Large intestine (tissue), 3 donors: ENCODE data around the gene RIN2. TPM values are rescaled to one million over a fixed set of nuclear protein-coding genes. Genes with fewer than 3 reads are reported as not detected.

Source experiments
- DNase-seq, 2 donors: peaks; one replicate each; pipeline versions ENCODE4 v3.0.0 to v3.0.0-alpha.2; 2013
- H3K27ac ChIP-seq: one replicate; pipeline ENCODE4 v1.5.1; 2013; ENCODE audit warnings: low read length
- H3K27me3 ChIP-seq: 2 replicates; pipeline ENCODE4 v1.6.1; 2013; ENCODE audit warnings: low read length; ENCODE audit not compliant: control insufficient read depth, insufficient read depth
- H3K36me3 ChIP-seq: 2 replicates; pipeline ENCODE4 v1.6.1; 2013; ENCODE audit warnings: low read length; ENCODE audit not compliant: control insufficient read depth, insufficient read depth
- H3K4me1 ChIP-seq: one replicate; pipeline ENCODE4 v1.6.1; 2013; ENCODE audit warnings: low read length; ENCODE audit not compliant: control insufficient read depth, insufficient read depth
- H3K4me3 ChIP-seq: one replicate; pipeline ENCODE4 v1.5.1; 2013; ENCODE audit warnings: low read length
- H3K9me3 ChIP-seq: one replicate; pipeline ENCODE4 v1.6.1; 2013; ENCODE audit warnings: mild to moderate bottlenecking, low read depth, low read length, moderate library complexity; ENCODE audit not compliant: control insufficient read depth
- WGBS: methylation state at CpG from one replicate; pipeline ENCODE4 v1.1.5; 2013; ENCODE audit warnings: low lambda C conversion rate; ENCODE audit not compliant: insufficient coverage; 5-methylcytosine and 5-hydroxymethylcytosine counted together
- polyA plus RNA-seq: library from polyadenylated mRNA; unstranded; fragments of 120-200 nt; gene quantifications from one replicate; pipeline ENCODE4 v1.2.1, GENCODE V29; 2013

Gene RIN2
- polyA plus RNA-seq, 1 donor = 20.3 TPM

- WGBS = 100% methylated on average over 1 of the region's 4 CpGs
These were observed 15.4 kb downstream of the RIN2 start for GRCh38 chr20:19773471-19773870.

GRCh38 chr20:19774135-19774933, 16.3 kb downstream of the RIN2 start:
- H3K9me3 ChIP-seq = no peaks in the 10 kb centered on the region
- no peaks in the 10 kb centered on the region for H3K36me3 ChIP-seq
- WGBS = 100% methylated on average over 1 of the region's 4 CpGs
- H3K4me3 ChIP-seq = no peak overlapping the region
- H3K27ac ChIP-seq = peak overlapping the region; percentile 41
- peaks cover 17% of the 10 kb centered on the region for H3K4me1 ChIP-seq
- peak; percentile 49 to 79 for DNase-seq
- H3K27me3 ChIP-seq = no peaks in the 10 kb centered on the region

More at GRCh38 chr20:19773471-19773870, 15.4 kb downstream of the RIN2 start:
- Histone ChIP-seq H3K27me3 (no peaks in the 10 kb centered on the region), H3K36me3 (no peaks in the 10 kb centered on the region), H3K4me3 (no peak overlapping the region), H3K27ac (no peak overlapping the region), H3K9me3 (no peaks in the 10 kb centered on the region), H3K4me1 (peaks cover 17% of the 10 kb centered on the region)
- DNase-seq = no peak

GRCh38 chr20:19775353-19776253, 17.5 kb downstream of the RIN2 start:
- 30% methylated on average over 2 of the region's 7 CpGs for WGBS
- peak overlapping the region; percentile 41 for H3K27ac ChIP-seq

GRCh38 chr20:19777315-19777714, 19.3 kb downstream of the RIN2 start:
- Histone ChIP-seq H3K4me3 (no peak overlapping the region), H3K4me1 (peaks cover 17% of the 10 kb centered on the region), H3K27ac (no peak overlapping the region), H3K9me3 (no peaks in the 10 kb centered on the region), H3K36me3 (no peaks in the 10 kb centered on the region), H3K27me3 (no peaks in the 10 kb centered on the region)
- 97% methylated on average over 5 of the region's 6 CpGs for WGBS
- no peak for DNase-seq

More at GRCh38 chr20:19775353-19776253, 17.5 kb downstream of the RIN2 start:
- Histone ChIP-seq H3K27me3 (no peaks in the 10 kb centered on the region), H3K9me3 (no peaks in the 10 kb centered on the region), H3K4me3 (no peak overlapping the region), H3K36me3 (no peaks in the 10 kb centered on the region), H3K4me1 (peaks cover 17% of the 10 kb centered on the region)
- DNase-seq = peak; percentile 37 to 74

- Histone ChIP-seq H3K4me1 (peaks cover 17% of the 10 kb centered on the region), H3K27ac (no peak overlapping the region), H3K4me3 (no peak overlapping the region), H3K9me3 (no peaks in the 10 kb centered on the region), H3K27me3 (no peaks in the 10 kb centered on the region), H3K36me3 (no peaks in the 10 kb centered on the region)
- no peak for DNase-seq
- no CpG with 5 or more reads among the region's 3 CpGs for WGBS
These were observed 19.9 kb downstream of the RIN2 start for GRCh38 chr20:19777981-19778380.

- no peaks in the 10 kb centered on the region for H3K9me3 ChIP-seq
- H3K27me3 ChIP-seq = no peaks in the 10 kb centered on the region
- no CpG with 5 or more reads among the region's 3 CpGs for WGBS
- DNase-seq = no peak
- no peak overlapping the region for H3K27ac ChIP-seq
- H3K4me3 ChIP-seq = no peak overlapping the region
- H3K36me3 ChIP-seq = no peaks in the 10 kb centered on the region
- H3K4me1 ChIP-seq = peaks cover 17% of the 10 kb centered on the region
These were observed 20.3 kb downstream of the RIN2 start for GRCh38 chr20:19778404-19778803.

- no peak overlapping the region for H3K4me3 ChIP-seq
- H3K4me1 ChIP-seq = peaks cover 18% of the 10 kb centered on the region
- no peak for DNase-seq
- WGBS = no CpG with 5 or more reads among the region's 5 CpGs
- H3K27me3 ChIP-seq = no peaks in the 10 kb centered on the region
- H3K27ac ChIP-seq = no peak overlapping the region
- no peaks in the 10 kb centered on the region for H3K36me3 ChIP-seq
- H3K9me3 ChIP-seq = no peaks in the 10 kb centered on the region
These were observed 21.6 kb downstream of the RIN2 start for GRCh38 chr20:19779634-19780033.

GRCh38 chr20:19780261-19780660, 22.2 kb downstream of the RIN2 start:
- DNase-seq = no peak

GRCh38 chr20:19781235-19781634, 23.2 kb downstream of the RIN2 start:
- Histone ChIP-seq H3K36me3 (no peaks in the 10 kb centered on the region), H3K27me3 (no peaks in the 10 kb centered on the region), H3K27ac (no peak overlapping the region), H3K4me1 (peaks cover 7% of the 10 kb centered on the region), H3K9me3 (no peaks in the 10 kb centered on the region), H3K4me3 (no peak overlapping the region)
- no peak for DNase-seq
- 96% methylated on average over 5 of the region's 7 CpGs for WGBS

More at GRCh38 chr20:19780261-19780660, 22.2 kb downstream of the RIN2 start:
- no peaks in the 10 kb centered on the region for H3K27me3 ChIP-seq
- peaks cover 16% of the 10 kb centered on the region for H3K4me1 ChIP-seq
- H3K4me3 ChIP-seq = no peak overlapping the region
- no peak overlapping the region for H3K27ac ChIP-seq
- 100% methylated on average over 2 of the region's 5 CpGs for WGBS
- H3K36me3 ChIP-seq = no peaks in the 10 kb centered on the region
- no peaks in the 10 kb centered on the region for H3K9me3 ChIP-seq

GRCh38 chr20:19782669-19783068, 24.6 kb downstream of the RIN2 start:
- Histone ChIP-seq H3K36me3 (no peaks in the 10 kb centered on the region), H3K4me1 (peaks cover 6% of the 10 kb centered on the region), H3K4me3 (no peak overlapping the region), H3K9me3 (no peaks in the 10 kb centered on the region), H3K27ac (no peak overlapping the region), H3K27me3 (no peaks in the 10 kb centered on the region)
- DNase-seq = no peak
- no CpG with 5 or more reads among the region's 3 CpGs for WGBS
